Astrocyte of the cerebellum (primary cell): ENCODE measurements around the gene ADAMTS7.
"Not testable (repeated sequence)": the region's sequence is repeated elsewhere in the genome, so short reads cannot be mapped to it uniquely, and the experiment has no call there.

Experiments used
- DNase-seq: peaks from one replicate; pipeline ENCODE4 v3.0.0-alpha.2; 2011; ENCODE audit warnings: low read depth
- H3K4me3 ChIP-seq: 2 replicates; pipeline ENCODE4 v1.5.1; 2011; ENCODE audit warnings: mild to moderate bottlenecking, low read depth, low read length, moderate library complexity
- CTCF ChIP-seq: IDR thresholded peaks from 2 replicates; pipeline ENCODE4 v1.5.1; 2012; ENCODE audit warnings: low read length, low read depth, moderate library complexity, mild to moderate bottlenecking; ENCODE audit errors: missing control alignments
- in situ Hi-C: cut with HindIII; loops from 2 replicates; pipeline ENCODE4 v1.10.0; 2017; ENCODE audit warnings: low sequenced_read_pairs

ADAMTS7 gene

GRCh38 chr15:78850941-78851755, 39.9 kb upstream of the ADAMTS7 start:
- no peak for TF ChIP-seq CTCF
- in situ Hi-C loops: no loop called here
- no peak overlapping the region for H3K4me3 ChIP-seq
- no peak for DNase-seq

- H3K4me3 ChIP-seq: no peak overlapping the region
- in situ Hi-C loops: no loop called here
- TF ChIP-seq CTCF: no peak
- DNase-seq: no peak
These were observed 39.1 kb upstream of the ADAMTS7 start for GRCh38 chr15:78850352-78850751.

GRCh38 chr15:78847387-78847906, 36.2 kb upstream of the ADAMTS7 start:
- DNase-seq, H3K4me3 ChIP-seq, in situ Hi-C loops: not testable (repeated sequence)

- H3K4me3 ChIP-seq, in situ Hi-C loops, DNase-seq: not testable (repeated sequence)
These were observed 35.6 kb upstream of the ADAMTS7 start for GRCh38 chr15:78846906-78847305.

GRCh38 chr15:78842519-78842918, 31.3 kb upstream of the ADAMTS7 start:
- in situ Hi-C loops: no loop called here

GRCh38 chr15:78841891-78842290, 30.6 kb upstream of the ADAMTS7 start:
- DNase-seq: no peak
- TF ChIP-seq CTCF: no peak
- in situ Hi-C loops: no loop called here
- H3K4me3 ChIP-seq: no peak overlapping the region

More at GRCh38 chr15:78842519-78842918, 31.3 kb upstream of the ADAMTS7 start:
- H3K4me3 ChIP-seq: no peak overlapping the region
- DNase-seq: no peak
- no peak for TF ChIP-seq CTCF

GRCh38 chr15:78841376-78841706, 30.1 kb upstream of the ADAMTS7 start:
- in situ Hi-C loops: no loop called here
- TF ChIP-seq CTCF: no peak
- no peak overlapping the region for H3K4me3 ChIP-seq
- no peak for DNase-seq
